Neural cell (in vitro differentiated cells): ENCODE data around the gene RFNG. TPM values are rescaled to one million over a fixed set of nuclear protein-coding genes. Genes with fewer than 3 reads are reported as not detected.

Experiments
- H2AFZ ChIP-seq: fragments of 200-600, 300-800 bp; sonication (generic), shearing (Covaris generic); 2 replicates; pipeline ENCODE4 v1.6.0; 2014; ENCODE audit warnings: low read depth, mild to moderate bottlenecking, antibody characterized with exemption, low read length, moderate library complexity
- H3F3A ChIP-seq: fragments of 200-600 bp; shearing (Covaris generic); 2 replicates; pipeline ENCODE4 v1.6.1; 2016; ENCODE audit warnings: mild to moderate bottlenecking, moderate library complexity, mixed read lengths, antibody characterized with exemption, low read length; ENCODE audit not compliant: insufficient read depth, poor library complexity, severe bottlenecking
- H3K27ac ChIP-seq: fragments of 200-600, 300-800 bp; sonication (generic), shearing (Covaris generic); 2 replicates; pipeline ENCODE4 v1.5.1; 2014; ENCODE audit warnings: mild to moderate bottlenecking, low read length, moderate library complexity
- H3K27me3 ChIP-seq: fragments of 300-800, 200-600 bp; sonication (generic), shearing (Covaris generic); 2 replicates; pipeline ENCODE4 v1.6.0; 2014; ENCODE audit warnings: mild to moderate bottlenecking, low read depth, low read length, moderate library complexity; ENCODE audit not compliant: insufficient read depth
- H3K36me3 ChIP-seq: fragments of 300-800, 200-600 bp; sonication (generic), shearing (Covaris generic); 2 replicates; pipeline ENCODE4 v1.5.1; 2014; ENCODE audit warnings: mild to moderate bottlenecking, antibody characterized with exemption, low read length, moderate library complexity; ENCODE audit not compliant: insufficient read depth
- H3K4me2 ChIP-seq: fragments of 300-800, 200-600 bp; sonication (generic), shearing (Covaris generic); 2 replicates; pipeline ENCODE4 v1.6.0; 2014; ENCODE audit warnings: mild to moderate bottlenecking, low read length
- H3K4me3 ChIP-seq: fragments of 300-800, 200-600 bp; sonication (generic), shearing (Covaris generic); 2 replicates; pipeline ENCODE4 v1.5.1; 2014; ENCODE audit warnings: mild to moderate bottlenecking, low read length, moderate library complexity
- H3K79me2 ChIP-seq: fragments of 200-600 bp; shearing (Covaris generic); replicated peaks from 2 replicates; pipeline ENCODE4 v1.6.0; 2014; ENCODE audit warnings: mild to moderate bottlenecking, low read length, moderate library complexity; ENCODE audit not compliant: insufficient read depth
- H3K9ac ChIP-seq: fragments of 300-800, 200-600 bp; sonication (generic), shearing (Covaris generic); 2 replicates; pipeline ENCODE4 v1.6.1; 2016; ENCODE audit warnings: mild to moderate bottlenecking, low read length, mixed read lengths
- H3K9me2 ChIP-seq: fragments of 200-600 bp; shearing (Covaris generic); 2 replicates; pipeline ENCODE4 v1.6.1; 2016; ENCODE audit warnings: mild to moderate bottlenecking, low read length, mixed read lengths; ENCODE audit not compliant: insufficient read depth
- H3K9me3 ChIP-seq: fragments of 200-600, 300-800 bp; sonication (generic), shearing (Covaris generic); 2 replicates; pipeline ENCODE4 v1.6.1; 2016; ENCODE audit warnings: mild to moderate bottlenecking, mixed run types, low read length, moderate library complexity, mixed read lengths
- H4K20me1 ChIP-seq: fragments of 200-600 bp; shearing (Covaris generic); 2 replicates; pipeline ENCODE4 v1.6.1; 2016; ENCODE audit warnings: mild to moderate bottlenecking, mixed run types; ENCODE audit not compliant: insufficient read depth
- CTCF ChIP-seq: fragments of 450-650 bp; IDR thresholded peaks from 2 replicates; pipeline ENCODE4 v1.5.1; 2014; ENCODE audit warnings: antibody characterized with exemption, mild to moderate bottlenecking, moderate library complexity; ENCODE audit not compliant: poor library complexity, severe bottlenecking
- EP300 ChIP-seq: fragments of 450-650 bp; conservative IDR thresholded peaks from 2 replicates; pipeline ENCODE4 v1.6.1; 2014; ENCODE audit warnings: antibody characterized with exemption, mild to moderate bottlenecking, moderate library complexity; ENCODE audit not compliant: poor library complexity, severe bottlenecking
- EZH2 ChIP-seq: fragments of 200-600, 300-800 bp; shearing (Covaris generic), sonication (generic); IDR thresholded peaks from 2 replicates; pipeline ENCODE4 v1.6.1; 2014; ENCODE audit warnings: antibody characterized with exemption, low read length, borderline replicate concordance, mild to moderate bottlenecking; ENCODE audit not compliant: insufficient read depth, poor library complexity, severe bottlenecking
- MXI1 ChIP-seq: fragments of 450-650 bp; conservative IDR thresholded peaks from 2 replicates; pipeline ENCODE4 v1.6.1; 2014; ENCODE audit warnings: antibody characterized with exemption, mild to moderate bottlenecking; ENCODE audit not compliant: poor library complexity, severe bottlenecking
- POLR2AphosphoS5 ChIP-seq: IDR thresholded peaks from 2 replicates; pipeline ENCODE4 v1.6.1; 2012
- RAD21 ChIP-seq: fragments of 450-650 bp; conservative IDR thresholded peaks from 2 replicates; pipeline ENCODE4 v1.6.1; 2014; ENCODE audit warnings: antibody characterized with exemption, mild to moderate bottlenecking, moderate library complexity
- REST ChIP-seq: IDR thresholded peaks from 2 replicates; pipeline ENCODE4 v1.6.1; 2012; ENCODE audit warnings: borderline replicate concordance
- SMC3 ChIP-seq: fragments of 450-650 bp; conservative IDR thresholded peaks from 2 replicates; pipeline ENCODE4 v1.6.1; 2014; ENCODE audit warnings: antibody characterized with exemption, mild to moderate bottlenecking, moderate library complexity; ENCODE audit not compliant: poor library complexity
- TAF1 ChIP-seq: IDR thresholded peaks from 2 replicates; pipeline ENCODE4 v1.6.1; 2012; ENCODE audit warnings: low read depth
- polyA plus RNA-seq: library from polyadenylated mRNA; depleted of rRNA; stranded (reverse); fragments of >200 nt; gene quantifications from 2 replicates; pipeline ENCODE4 v1.2.3, GENCODE V29; 2014

Gene RFNG
- polyA plus RNA-seq, 1 donor from 2014 or later: 176 TPM

GRCh38 chr17:82025401-82026107, 26.1 kb downstream of the RFNG start:
- Histone ChIP-seq H3K79me2 (peaks cover 11% of the 10 kb centered on the region), H3K27ac (no peak overlapping the region), H3K4me2 (no peak overlapping the region), H3F3A (no peaks in the 10 kb centered on the region), H3K9me3 (no peaks in the 10 kb centered on the region), H4K20me1 (no peaks in the 10 kb centered on the region), H3K4me3 (no peak overlapping the region), H3K27me3 (no peaks in the 10 kb centered on the region), H2AFZ (no peak overlapping the region), H3K9me2 (no peaks in the 10 kb centered on the region), H3K36me3 (no peaks in the 10 kb centered on the region), H3K9ac (no peak overlapping the region)
- no peak for TF ChIP-seq EP300

- Histone ChIP-seq H3K9ac (no peak overlapping the region), H2AFZ (no peak overlapping the region), H3K27me3 (no peaks in the 10 kb centered on the region), H3K4me3 (no peak overlapping the region), H3K9me3 (no peaks in the 10 kb centered on the region), H3K36me3 (no peaks in the 10 kb centered on the region), H3K79me2 (peaks cover 11% of the 10 kb centered on the region), H3F3A (no peaks in the 10 kb centered on the region), H3K27ac (no peak overlapping the region), H4K20me1 (no peaks in the 10 kb centered on the region), H3K9me2 (no peaks in the 10 kb centered on the region), H3K4me2 (no peak overlapping the region)
- TF ChIP-seq RAD21 (no peak), REST (no peak), SMC3 (no peak), CTCF (no peak), TAF1 (no peak), MXI1 (no peak), EZH2 (no peak), POLR2AphosphoS5 (no peak), EP300 (no peak)
Observed at GRCh38 chr17:82024859-82025258, 26.8 kb downstream of the RFNG start.
